Adrenal gland (tissue), 12 donors: Measurements from ENCODE around the gene PDSS1. TPM values are rescaled to one million over a fixed set of nuclear protein-coding genes. Genes with fewer than 3 reads are reported as not detected.

Source experiments
- DNase-seq, 7 donors: peaks; one replicate each; pipeline ENCODE4 v3.0.0-alpha.2; 2019 to 2020
- H3K27ac ChIP-seq, 5 donors: fragments of 200-600 bp; sonication (generic) in 4 of 5; 1 replicate in 3 of 5; 2 replicates in 2 of 5; pipeline versions ENCODE4 v1.5.1 to v1.8.0; 2016 to 2020; ENCODE audit warnings: mild to moderate bottlenecking in 1 of 5
- H3K27me3 ChIP-seq: fragments of 200-600 bp; 2 replicates; pipeline ENCODE4 v1.8.0; 2021
- H3K36me3 ChIP-seq, 2 donors: fragments of 200-600 bp; replicated peaks in 1 of 2; 1 replicate in 1 of 2; 2 replicates in 1 of 2; pipeline versions ENCODE4 v1.5.1 to v1.8.0; 2018 to 2022
- H3K4me1 ChIP-seq, 2 donors: fragments of 200-600 bp; replicated peaks in 1 of 2; 1 replicate in 1 of 2; 2 replicates in 1 of 2; pipeline versions ENCODE4 v1.5.1 to v1.8.0; 2018 to 2021
- H3K4me3 ChIP-seq, 4 donors: fragments of 200-600 bp; sonication (generic) in 3 of 4; one replicate each; pipeline ENCODE4 v1.5.1; 2016 to 2018
- H3K9me3 ChIP-seq, 3 donors: fragments of 200-600 bp; sonication (generic) in 1 of 3; replicated peaks in 1 of 3; 1 replicate in 2 of 3; 2 replicates in 1 of 3; pipeline versions ENCODE4 v1.5.1 to v1.8.0; 2016 to 2021
- POLR2A ChIP-seq, 2 donors: fragments of 450-650 bp; IDR thresholded peaks; one replicate each; pipeline ENCODE4 v1.6.1; 2017; ENCODE audit warnings: antibody characterized with exemption in 2 of 2, mild to moderate bottlenecking in 2 of 2, moderate library complexity in 1 of 2
- WGBS, 4 donors: extraction: QIAGEN DNeasy Blood & Tissue Kit in 2 of 4; methylation state at CpG; one replicate each; pipeline versions ENCODE4 v1.1.5 to v1.1.7; 2013 to 2017; 5-methylcytosine and 5-hydroxymethylcytosine counted together
- intact Hi-C, 2 donors: fragments of 100-400 bp; cut with DNase I; formaldehyde crosslinking; loops; one replicate each; pipeline versions ENCODE4 v1.14.1 to v1.15.0; 2022 to 2023
- polyA plus RNA-seq, 3 donors: library from polyadenylated mRNA; stranded (reverse); fragments of 200-250 nt in 2 of 3; fragments of 350-450 nt in 1 of 3; fragmentation: Illumina TruSeq in 1 of 3; extraction: RNeasy Lipid Tissue Mini Kit (QIAGEN cat#74804) in 1 of 3; gene quantifications; one replicate each; pipeline ENCODE4 v1.2.3, GENCODE V29; 2013 to 2014
- total RNA-seq, 9 donors: library from RNA; depleted of rRNA in 4 of 9; stranded (reverse); fragments of >200 nt in 4 of 9; fragments of 120-200 nt in 1 of 9; fragmentation: NEBNext Ultra II Directional in 1 of 9; extraction: Animal tissue kit (Norgen Biotek cat#: 25700) in 1 of 9; gene quantifications; one replicate each; pipeline versions ENCODE4 v1.1.0 to v1.2.4, GENCODE V29; 2013 to 2023
- TF ChIP-seq, protein P1 (sequence below), 6 experiments: fragments of 450-650 bp in 4 of 6; fragments of 200-600 bp in 2 of 6; sonication (generic) in 1 of 6; IDR thresholded peaks; 1 replicate in 5 of 6; 2 replicates in 1 of 6; pipeline versions ENCODE4 v1.5.1 to v1.8.0; 2016 to 2021; ENCODE audit warnings: antibody characterized with exemption in 6 of 6, mild to moderate bottlenecking in 2 of 6, moderate library complexity in 1 of 6
- donor health status: healthy with polysubstance abuse.
- donor health status: Bipolar disorder and iron deficiency.
- donor health status: DM: yes; HTN: yes; CAD: no.
- donor health status: DM: no; HTN: no; CAD: no.
- donor health status: DM: no; HTN: no; CAD: no.
- donor health status: DM: yes; HTN: yes; CAD: no.

Gene PDSS1
- total and polyA plus RNA-seq, 12 donors: 1.2 to 7.4 (median 3.1) TPM

- H3K36me3 ChIP-seq: no peaks in the 10 kb centered on the region
- intact Hi-C loops: no loop called here
- no peak for TF ChIP-seq POLR2A (IDR thresholded peaks at IDR 0.05)
- TF ChIP-seq, protein P1, sequence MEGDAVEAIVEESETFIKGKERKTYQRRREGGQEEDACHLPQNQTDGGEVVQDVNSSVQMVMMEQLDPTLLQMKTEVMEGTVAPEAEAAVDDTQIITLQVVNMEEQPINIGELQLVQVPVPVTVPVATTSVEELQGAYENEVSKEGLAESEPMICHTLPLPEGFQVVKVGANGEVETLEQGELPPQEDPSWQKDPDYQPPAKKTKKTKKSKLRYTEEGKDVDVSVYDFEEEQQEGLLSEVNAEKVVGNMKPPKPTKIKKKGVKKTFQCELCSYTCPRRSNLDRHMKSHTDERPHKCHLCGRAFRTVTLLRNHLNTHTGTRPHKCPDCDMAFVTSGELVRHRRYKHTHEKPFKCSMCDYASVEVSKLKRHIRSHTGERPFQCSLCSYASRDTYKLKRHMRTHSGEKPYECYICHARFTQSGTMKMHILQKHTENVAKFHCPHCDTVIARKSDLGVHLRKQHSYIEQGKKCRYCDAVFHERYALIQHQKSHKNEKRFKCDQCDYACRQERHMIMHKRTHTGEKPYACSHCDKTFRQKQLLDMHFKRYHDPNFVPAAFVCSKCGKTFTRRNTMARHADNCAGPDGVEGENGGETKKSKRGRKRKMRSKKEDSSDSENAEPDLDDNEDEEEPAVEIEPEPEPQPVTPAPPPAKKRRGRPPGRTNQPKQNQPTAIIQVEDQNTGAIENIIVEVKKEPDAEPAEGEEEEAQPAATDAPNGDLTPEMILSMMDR (IDR thresholded peaks at IDR 0.05): no peak
- H3K27ac ChIP-seq: no peak overlapping the region
- DNase-seq: no peak
- H3K4me3 ChIP-seq: no peak overlapping the region
- WGBS, 4 donors: 80 to 90% (median 86%) methylated on average over 15 to 18 of the region's 18 CpGs
- H3K9me3 ChIP-seq: no peaks in the 10 kb centered on the region
- H3K27me3 ChIP-seq: no peaks in the 10 kb centered on the region
- H3K4me1 ChIP-seq: no peaks in the 10 kb centered on the region
Measured at GRCh38 chr10:26653004-26653403, 44.5 kb upstream of the PDSS1 start.

DNA sequence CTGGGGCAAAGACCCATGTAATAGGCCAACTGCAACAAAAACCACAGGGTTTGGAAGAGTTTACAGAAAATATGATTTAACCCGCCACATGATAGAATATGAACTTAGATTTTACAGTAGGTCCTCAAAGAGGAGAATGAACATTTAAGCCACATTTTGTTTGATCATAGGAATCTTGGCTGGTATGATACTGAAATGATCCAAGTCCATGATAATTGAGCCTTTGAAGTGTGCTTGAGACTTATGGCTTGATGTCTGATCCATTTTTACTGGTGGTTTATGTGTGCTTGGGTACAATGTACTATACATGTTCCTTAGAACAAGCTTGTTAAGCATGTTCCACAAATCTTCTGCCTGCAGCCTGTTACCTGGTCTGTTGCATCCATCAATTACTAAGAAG lies 41.8 kb upstream of the PDSS1 start:
- no peak for TF ChIP-seq POLR2A (IDR thresholded peaks at IDR 0.05)
- TF ChIP-seq, protein P1 (IDR thresholded peaks at IDR 0.05): no peak
- DNase-seq: no peak
- Histone ChIP-seq H3K4me1 (no peaks in the 10 kb centered on the region), H3K9me3 (no peaks in the 10 kb centered on the region), H3K4me3 (no peak overlapping the region), H3K36me3 (no peaks in the 10 kb centered on the region), H3K27ac (no peak overlapping the region), H3K27me3 (no peaks in the 10 kb centered on the region)
- intact Hi-C loops: no loop called here
- 92 to 98% (median 93%) methylated on average over 1 of the region's 1 CpG for WGBS, 4 donors

DNA sequence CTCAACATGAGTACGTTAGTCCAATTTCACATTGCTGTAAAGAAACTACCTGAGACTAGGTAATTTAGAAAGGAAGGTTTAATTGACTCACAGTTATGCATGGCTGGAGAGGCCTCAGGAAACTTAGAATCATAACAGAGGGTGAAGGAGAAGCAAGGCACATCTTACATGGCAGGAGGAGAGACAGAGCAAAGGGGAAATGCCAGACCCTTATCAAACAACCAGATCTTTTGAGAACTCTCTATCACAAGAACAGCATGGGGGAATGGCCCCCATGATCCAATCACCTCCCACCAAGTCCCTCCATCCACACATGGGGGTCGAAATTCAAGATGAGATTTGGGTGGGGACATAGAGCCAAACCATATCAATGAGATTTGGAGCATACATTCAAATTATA lies 34.6 kb upstream of the PDSS1 start:
- H3K36me3 ChIP-seq: no peaks in the 10 kb centered on the region
- WGBS, 4 donors: 64 to 77% (median 72%) methylated on average over 2 of the region's 2 CpGs
- H3K27me3 ChIP-seq: no peaks in the 10 kb centered on the region
- TF ChIP-seq, protein P1 (IDR thresholded peaks at IDR 0.05): no peak
- no peak for TF ChIP-seq POLR2A (IDR thresholded peaks at IDR 0.05)
- no peaks in the 10 kb centered on the region for H3K9me3 ChIP-seq
- H3K27ac ChIP-seq: no peak overlapping the region
- intact Hi-C loops: no loop called here
- DNase-seq: no peak
- H3K4me1 ChIP-seq: no peaks in the 10 kb centered on the region
- H3K4me3 ChIP-seq: no peak overlapping the region

DNA sequence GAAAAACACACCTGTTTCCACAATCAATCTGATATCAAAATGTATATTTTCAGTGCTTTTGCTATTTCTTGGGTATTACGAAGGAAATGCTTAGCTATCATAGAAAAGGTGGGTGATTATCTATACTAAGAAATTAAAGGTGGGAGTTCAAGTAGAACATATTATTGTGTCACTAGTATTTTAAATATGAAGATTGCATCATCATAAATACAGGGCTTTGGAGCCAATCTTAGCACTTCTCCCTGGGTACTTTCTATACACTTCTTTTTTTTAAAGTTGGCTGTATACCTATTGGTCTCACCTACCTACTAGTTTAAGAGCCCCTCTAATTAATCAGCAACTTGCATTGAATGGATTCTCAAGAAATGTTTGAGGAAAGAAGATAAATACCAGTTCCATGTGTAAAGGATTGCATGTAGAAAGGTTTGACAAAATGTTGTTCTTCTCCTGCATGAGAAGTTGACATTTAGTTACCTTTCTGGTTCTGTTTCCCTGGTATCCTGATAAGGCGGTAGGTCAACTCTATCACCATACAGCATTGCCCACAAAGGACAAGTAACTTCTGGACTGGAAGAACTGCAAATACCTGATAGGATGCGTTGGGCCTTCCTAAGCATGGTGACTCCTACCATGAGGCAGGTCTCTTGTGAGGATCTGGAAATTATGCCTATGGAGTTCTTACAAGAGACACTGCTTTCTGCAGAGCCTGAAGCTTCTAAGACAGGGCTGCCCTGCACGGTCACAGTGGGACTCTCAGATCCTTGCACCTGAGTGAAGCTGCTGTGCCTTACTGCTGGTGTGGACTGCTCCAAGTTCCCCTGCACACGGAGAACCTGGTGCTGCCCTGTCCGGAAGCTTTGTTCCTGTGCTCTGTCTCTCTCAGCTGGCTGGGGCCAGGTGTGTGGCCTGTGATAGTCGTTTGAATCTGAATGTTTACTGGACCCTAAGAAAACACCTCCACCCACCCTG lies 32.1 kb upstream of the PDSS1 start:
- no peak for DNase-seq
- no peaks in the 10 kb centered on the region for H3K36me3 ChIP-seq
- no peaks in the 10 kb centered on the region for H3K9me3 ChIP-seq
- H3K4me1 ChIP-seq: no peaks in the 10 kb centered on the region
- H3K4me3 ChIP-seq: no peak overlapping the region
- H3K27me3 ChIP-seq: no peaks in the 10 kb centered on the region
- 62 to 77% (median 71%) methylated on average over 7 of the region's 7 CpGs for WGBS, 4 donors
- intact Hi-C loops: no loop called here
- TF ChIP-seq POLR2A (IDR thresholded peaks at IDR 0.05): no peak
- TF ChIP-seq, protein P1 (IDR thresholded peaks at IDR 0.05): no peak
- no peak overlapping the region for H3K27ac ChIP-seq
